H1 (cell line): ENCODE results near the gene GRIP1. TPM values are rescaled to one million over a fixed set of nuclear protein-coding genes. Genes with fewer than 3 reads are reported as not detected.

ENCODE experiments used
- CTCF ChIA-PET: fragments of 300-600 bp; sonication (Branson Sonifier 250); formaldehyde crosslinking; loops from one replicate; lab custom pipeline; 2021; ENCODE audit not compliant: partially characterized antibody; lab: Charles Lee
- POLR2A ChIA-PET: fragments of 300-600 bp; sonication (Branson Sonifier 250); formaldehyde crosslinking; loops from one replicate; lab custom pipeline; 2021; ENCODE audit warnings: inconsistent platforms; ENCODE audit not compliant: partially characterized antibody; lab: Charles Lee
- DNase-seq, 2 experiments: peaks; one replicate each; pipeline versions ENCODE4 v3.0.0 to v3.0.0-alpha.2; 2010 to 2022; ENCODE audit warnings: low spot score in 2 of 2, low read depth in 1 of 2, mixed read lengths in 1 of 2
- FAIRE-seq: peaks from 2 replicates; lab custom pipeline; 2011; peaks lifted over from hg19 to GRCh38; lab: Jason Lieb, UNC
- H2AFZ ChIP-seq: 2 replicates; pipeline ENCODE4 v1.8.1; 2012; ENCODE audit warnings: low read length, inconsistent platforms
- H2AK5ac ChIP-seq: 2 replicates; pipeline ENCODE4 v1.6.1; 2013; ENCODE audit warnings: low read depth, low read length
- H2BK120ac ChIP-seq: replicated peaks from 2 replicates; pipeline ENCODE3; 2013; ENCODE audit warnings: low read depth, low read length, inconsistent platforms
- H2BK12ac ChIP-seq: 2 replicates; pipeline ENCODE4 v1.6.1; 2013; ENCODE audit warnings: low read depth, low read length
- H2BK15ac ChIP-seq: 2 replicates; pipeline ENCODE4 v1.6.1; 2013; ENCODE audit warnings: low read length
- H2BK20ac ChIP-seq: 2 replicates; pipeline ENCODE4 v1.6.1; 2013; ENCODE audit warnings: low read length
- H2BK5ac ChIP-seq: 2 replicates; pipeline ENCODE4 v1.6.1; 2013; ENCODE audit warnings: low read depth, low read length
- H3K14ac ChIP-seq: 2 replicates; pipeline ENCODE4 v1.6.1; 2013; ENCODE audit warnings: inconsistent platforms; ENCODE audit not compliant: insufficient read length
- H3K18ac ChIP-seq: 2 replicates; pipeline ENCODE4 v1.6.1; 2013; ENCODE audit warnings: low read length; ENCODE audit errors: extremely low read depth
- H3K23ac ChIP-seq: 2 replicates; pipeline ENCODE4 v1.6.1; 2013; ENCODE audit warnings: inconsistent platforms; ENCODE audit not compliant: insufficient read length
- H3K23me2 ChIP-seq: 2 replicates; pipeline ENCODE4 v1.6.1; 2013; ENCODE audit warnings: low read depth, low read length
- H3K27ac ChIP-seq: 2 replicates; pipeline ENCODE4 v1.6.1; 2011; ENCODE audit warnings: low read depth, low read length, inconsistent platforms
- H3K27me3 ChIP-seq, 4 experiments: replicated peaks in 1 of 4; 1 replicate in 1 of 4; 2 replicates in 3 of 4; pipeline versions ENCODE4 v1.6.1 to v1.8.1; 2011 to 2013; ENCODE audit warnings: low read length in 3 of 4, mild to moderate bottlenecking in 3 of 4, inconsistent platforms in 2 of 4, mixed read lengths in 2 of 4, moderate library complexity in 1 of 4; ENCODE audit not compliant: control insufficient read depth in 3 of 4, insufficient read depth in 3 of 4; ENCODE audit errors: extremely low read depth in 1 of 4
- H3K36me3 ChIP-seq, 4 experiments: 2 replicates each; pipeline versions ENCODE4 v1.6.1 to v1.8.1; 2011 to 2013; ENCODE audit warnings: mild to moderate bottlenecking in 4 of 4, low read length in 3 of 4, moderate library complexity in 2 of 4, control low read depth in 1 of 4, inconsistent platforms in 1 of 4; ENCODE audit not compliant: insufficient read depth in 4 of 4, control insufficient read depth in 2 of 4
- H3K4ac ChIP-seq: replicated peaks from 2 replicates; pipeline ENCODE3; 2013; ENCODE audit warnings: low read length, low read depth, mixed read lengths, inconsistent platforms; ENCODE audit not compliant: insufficient read length
- H3K4me1 ChIP-seq, 4 experiments: replicated peaks in 1 of 4; 1 replicate in 1 of 4; 2 replicates in 3 of 4; pipeline versions ENCODE4 v1.6.1 to v1.8.1; 2011 to 2013; ENCODE audit warnings: low read length in 3 of 4, inconsistent platforms in 2 of 4, mixed read lengths in 1 of 4; ENCODE audit not compliant: insufficient read depth in 4 of 4, control insufficient read depth in 3 of 4
- H3K4me2 ChIP-seq, 2 experiments: 2 replicates each; pipeline versions ENCODE4 v1.6.1 to v1.8.1; 2011 to 2013; ENCODE audit warnings: low read depth in 2 of 2, low read length in 2 of 2, control low read depth in 1 of 2, inconsistent platforms in 1 of 2, mild to moderate bottlenecking in 1 of 2; ENCODE audit not compliant: insufficient read depth in 1 of 2
- H3K4me3 ChIP-seq, 4 experiments: fragments of 200-600, 300-600 bp in 1 of 4; sonication (generic), shearing (Covaris generic), sonication (Bioruptor Twin) in 1 of 4; 2 replicates each; pipeline versions ENCODE4 v1.5.1 to v1.8.1; 2011 to 2016; ENCODE audit warnings: low read length in 4 of 4, low read depth in 3 of 4, control low read depth in 2 of 4, inconsistent platforms in 2 of 4, mild to moderate bottlenecking in 2 of 4, mixed read lengths in 1 of 4, moderate library complexity in 1 of 4; ENCODE audit not compliant: insufficient read depth in 2 of 4; ENCODE audit errors: extremely low read depth in 1 of 4
- H3K56ac ChIP-seq: replicated peaks from 2 replicates; pipeline ENCODE3; 2013; ENCODE audit warnings: low read depth, mild to moderate bottlenecking, mixed read lengths, low read length, inconsistent platforms; ENCODE audit not compliant: insufficient read length
- H3K79me1 ChIP-seq: 2 replicates; pipeline ENCODE4 v1.6.1; 2013; ENCODE audit warnings: low read depth, low read length, control low read depth
- H3K79me2 ChIP-seq, 2 experiments: 2 replicates each; pipeline versions ENCODE4 v1.6.1 to v1.8.1; 2012 to 2013; ENCODE audit warnings: low read length in 2 of 2, mild to moderate bottlenecking in 2 of 2, inconsistent platforms in 1 of 2; ENCODE audit not compliant: insufficient read depth in 2 of 2, control insufficient read depth in 1 of 2
- H3K9ac ChIP-seq, 4 experiments: replicated peaks in 1 of 4; 1 replicate in 1 of 4; 2 replicates in 3 of 4; pipeline versions ENCODE4 v1.6.1 to v1.8.1; 2011 to 2013; ENCODE audit warnings: low read depth in 3 of 4, low read length in 3 of 4, control low read depth in 2 of 4, mild to moderate bottlenecking in 2 of 4, moderate library complexity in 2 of 4, inconsistent platforms in 1 of 4; ENCODE audit errors: extremely low read depth in 1 of 4
- H3K9me3 ChIP-seq, 2 experiments: 2 replicates each; pipeline versions ENCODE4 v1.6.1 to v1.8.1; 2012 to 2013; ENCODE audit warnings: mild to moderate bottlenecking in 2 of 2, moderate library complexity in 2 of 2, control low read depth in 1 of 2, inconsistent platforms in 1 of 2, low read depth in 1 of 2, low read length in 1 of 2, mixed read lengths in 1 of 2; ENCODE audit not compliant: insufficient read depth in 2 of 2
- H4K20me1 ChIP-seq, 2 experiments: replicated peaks in 1 of 2; 2 replicates each; pipeline versions ENCODE3 to v1.8.1; 2011 to 2013; ENCODE audit warnings: inconsistent platforms in 2 of 2, low read length in 2 of 2, mild to moderate bottlenecking in 1 of 2; ENCODE audit not compliant: insufficient read depth in 2 of 2, control insufficient read depth in 1 of 2
- H4K5ac ChIP-seq: 2 replicates; pipeline ENCODE4 v1.6.1; 2013; ENCODE audit warnings: low read length, low read depth, mixed read lengths, inconsistent platforms; ENCODE audit not compliant: insufficient read length
- H4K8ac ChIP-seq: 2 replicates; pipeline ENCODE4 v1.8.0; 2013; ENCODE audit warnings: mild to moderate bottlenecking, moderate library complexity, low read length, inconsistent platforms; ENCODE audit not compliant: insufficient read depth; ENCODE audit errors: extremely low read depth
- H4K91ac ChIP-seq: replicated peaks from 2 replicates; pipeline ENCODE3; 2013; ENCODE audit warnings: low read length, mixed read lengths, inconsistent platforms; ENCODE audit not compliant: insufficient read length
- BACH1 ChIP-seq: IDR thresholded peaks from 2 replicates; pipeline ENCODE4 v1.6.1; 2012; ENCODE audit warnings: low read length, improper control_type of control experiment
- CBX5 ChIP-seq: fragments of 300-800, 300-1000 bp; sonication (generic); IDR thresholded peaks from 2 replicates; pipeline ENCODE4 v1.7.1; 2016; ENCODE audit warnings: antibody characterized with exemption, low read length, low read depth
- EZH2 ChIP-seq: fragments of 200-600 bp; sonication (generic); IDR thresholded peaks from 2 replicates; pipeline ENCODE4 v1.7.1; 2012; ENCODE audit warnings: low read depth, mild to moderate bottlenecking, moderate library complexity, low read length, inconsistent platforms; ENCODE audit not compliant: severe bottlenecking
- GABPA ChIP-seq: IDR thresholded peaks from 2 replicates; pipeline ENCODE4 v1.6.1; 2011; ENCODE audit warnings: mild to moderate bottlenecking, low read length, moderate library complexity, borderline replicate concordance; ENCODE audit not compliant: insufficient read depth
- GTF2F1 ChIP-seq: IDR thresholded peaks from 2 replicates; pipeline ENCODE4 v1.6.1; 2012; ENCODE audit warnings: low read depth, low read length, improper control_type of control experiment, borderline replicate concordance
- JUN ChIP-seq: IDR thresholded peaks from 2 replicates; pipeline ENCODE4 v1.6.1; 2011; ENCODE audit warnings: low read depth, mild to moderate bottlenecking, improper control_type of control experiment, low read length
- POLR2A ChIP-seq, 2 experiments: IDR thresholded peaks; 1 replicate in 1 of 2; 2 replicates in 1 of 2; pipeline ENCODE4 v1.6.1; 2011; ENCODE audit warnings: low read depth in 2 of 2, low read length in 2 of 2, mild to moderate bottlenecking in 2 of 2; ENCODE audit errors: control extremely low read depth in 1 of 2
- RAD21 ChIP-seq, 2 experiments: IDR thresholded peaks in 1 of 2; conservative IDR thresholded peaks in 1 of 2; 2 replicates each; pipeline ENCODE4 v1.6.1; 2011; ENCODE audit warnings: low read depth in 2 of 2, low read length in 2 of 2, improper control_type of control experiment in 1 of 2, inconsistent platforms in 1 of 2, mild to moderate bottlenecking in 1 of 2, moderate library complexity in 1 of 2
- RFX5 ChIP-seq: IDR thresholded peaks from 2 replicates; pipeline ENCODE4 v1.6.1; 2011; ENCODE audit warnings: low read depth, low read length, improper control_type of control experiment, borderline replicate concordance
- SAP30 ChIP-seq: fragments of 300-600 bp; sonication (generic); IDR thresholded peaks from 2 replicates; pipeline ENCODE4 v1.7.1; 2012; ENCODE audit warnings: low read length, moderate library complexity, mild to moderate bottlenecking, inconsistent platforms; ENCODE audit not compliant: insufficient read depth, insufficient replicate concordance
- SP4 ChIP-seq: IDR thresholded peaks from 2 replicates; pipeline ENCODE4 v1.6.1; 2012; ENCODE audit warnings: low read length, inconsistent platforms
- YY1 ChIP-seq: IDR thresholded peaks from 2 replicates; pipeline ENCODE4 v1.6.1; 2011; ENCODE audit warnings: low read depth, mild to moderate bottlenecking, low read length
- WGBS, 2 experiments: shearing (Covaris generic) in 1 of 2; methylation state at CpG; one replicate each; pipeline versions ENCODE4 v1.1.6 to v1.1.7; 2013 to 2015; ENCODE audit warnings: low lambda C conversion rate in 2 of 2, mixed read lengths in 2 of 2, inconsistent platforms in 1 of 2, low coverage in 1 of 2, missing lambda C conversion rate in 1 of 2; ENCODE audit not compliant: insufficient replicate concordance in 2 of 2, insufficient coverage in 1 of 2, insufficient read length in 1 of 2; ENCODE audit errors: extremely low coverage in 1 of 2, missing lambda C conversion rate in 1 of 2; 5-methylcytosine and 5-hydroxymethylcytosine counted together
- polyA plus RNA-seq, 7 experiments: library from polyadenylated mRNA; depleted of rRNA in 3 of 7; stranded (reverse) in 5 of 7; unstranded in 2 of 7; fragments of >200 nt in 5 of 7; fragments of 200-250 nt in 2 of 7; gene quantifications; 1 replicate in 5 of 7; 2 replicates in 1 of 7; 4 replicates in 1 of 7; pipeline versions ENCODE4 v1.2.1 to v1.2.3, GENCODE V29; 2011 to 2013; ENCODE audit warnings: missing spikeins in 2 of 7, mixed read lengths in 2 of 7
- total RNA-seq: library from RNA; stranded (reverse); fragmentation: NEBNext Ultra II Directional; extraction: Animal tissue kit (Norgen Biotek cat#: 25700); gene quantifications from 2 replicates; pipeline ENCODE4 v1.2.1, GENCODE V29; 2021

GRIP1 gene
- total and polyA plus RNA-seq, 2 of the 8 experiments (the other 6 are each of a cell fraction or from before 2014, with no cell fraction given), result 4.5 to 27.3 TPM

GRCh38 chr12:66397574-66398290, 281.1 kb downstream of the GRIP1 start:
- Histone ChIP-seq H3K4ac (no peak overlapping the region), H3K27ac (no peak overlapping the region), H3K4me1 (no peaks in the 10 kb centered on the region), H3K36me3 (no peaks in the 10 kb centered on the region), H3K23me2 (no peaks in the 10 kb centered on the region; the same call in 1 of the 2 replicates), H3K79me1 (no peaks in the 10 kb centered on the region), H2AFZ (no peak overlapping the region), H3K9ac (no peak overlapping the region), H2BK20ac (no peak overlapping the region), H3K4me3 (no peak overlapping the region), H3K27me3 (no peaks in the 10 kb centered on the region), H2BK120ac (no peak overlapping the region), H3K23ac (no peak overlapping the region), H4K8ac (no peak overlapping the region), H2AK5ac (no peak overlapping the region), H3K79me2 (no peaks in the 10 kb centered on the region), H4K5ac (no peak overlapping the region), H3K18ac (no peak overlapping the region), H4K91ac (no peak overlapping the region), H2BK15ac (no peak overlapping the region), H4K20me1 (no peaks in the 10 kb centered on the region), H3K4me2 (no peak overlapping the region), H3K14ac (no peak overlapping the region), H2BK12ac (no peak overlapping the region), H2BK5ac (no peak overlapping the region), H3K9me3 (no peaks in the 10 kb centered on the region), H3K56ac (no peak overlapping the region)
- CTCF ChIA-PET, result interaction anchor here (1.2 to 2.4 kb wide), 2 partner anchors 13 to 253 kb away, joined by 5 read pairs; no protein-coding TSS in a partner anchor
- no peak for DNase-seq
- POLR2A ChIA-PET, result no interaction called here
- no peak for FAIRE-seq
- 92 to 100% methylated on average over 1 to 5 of the region's 5 CpGs for WGBS, 2 experiments
- no peak for TF ChIP-seq EZH2
- no peak for TF ChIP-seq RFX5
- no peak for TF ChIP-seq CBX5
- TF ChIP-seq JUN, result no peak
- no peak for TF ChIP-seq POLR2A (IDR thresholded peaks at IDR 0.05; ENCODE audit: control extremely low read depth in 1 of 2, low read depth in 2 of 2, low read length in 2 of 2)
- TF ChIP-seq SAP30, result no peak
- no peak for TF ChIP-seq GTF2F1
- no peak for TF ChIP-seq YY1
- TF ChIP-seq RAD21 (IDR thresholded peaks at IDR 0.05 in 1 of 2, conservative IDR thresholded peaks at IDR 0.05 in 1 of 2; ENCODE audit: low read depth in 2 of 2, low read length in 2 of 2), result no peak
- no peak for TF ChIP-seq BACH1
- TF ChIP-seq GABPA, result no peak
- TF ChIP-seq SP4, result no peak
